Neural progenitor cell (in vitro differentiated cells): Measurements from ENCODE around the gene PDK3. TPM values are rescaled to one million over a fixed set of nuclear protein-coding genes. Genes with fewer than 3 reads are reported as not detected.

Experiments used
- DNase-seq: peaks from one replicate; pipeline ENCODE4 v3.0.0-alpha.2; 2016; ENCODE audit warnings: low spot score
- H2AFZ ChIP-seq: fragments of 200-600 bp; sonication (generic); replicated peaks from 2 replicates; pipeline ENCODE4 v1.6.1; 2016; ENCODE audit warnings: antibody characterized with exemption
- H3F3A ChIP-seq: fragments of 200-600 bp; sonication (generic); 2 replicates; pipeline ENCODE4 v1.6.1; 2016; ENCODE audit warnings: antibody characterized with exemption, low read depth
- H3K27ac ChIP-seq: fragments of 200-600 bp; sonication (generic); 2 replicates; pipeline ENCODE4 v1.5.1; 2016; ENCODE audit warnings: mild to moderate bottlenecking
- H3K27me3 ChIP-seq: fragments of 200-600 bp; sonication (generic); 2 replicates; pipeline ENCODE4 v1.6.1; 2016; ENCODE audit warnings: mild to moderate bottlenecking, moderate library complexity
- H3K36me3 ChIP-seq: fragments of 200-600 bp; sonication (generic); 2 replicates; pipeline ENCODE4 v1.5.1; 2016
- H3K4me1 ChIP-seq: fragments of 200-600 bp; sonication (generic); 2 replicates; pipeline ENCODE4 v1.6.1; 2016; ENCODE audit warnings: mixed run types
- H3K4me2 ChIP-seq: fragments of 200-600 bp; sonication (generic); 2 replicates; pipeline ENCODE4 v1.6.1; 2016
- H3K4me3 ChIP-seq: fragments of 200-600 bp; sonication (generic); 2 replicates; pipeline ENCODE4 v1.5.1; 2016
- H3K79me2 ChIP-seq: fragments of 200-600 bp; sonication (generic); 2 replicates; pipeline ENCODE4 v1.6.1; 2016; ENCODE audit warnings: low read depth
- H3K9ac ChIP-seq: fragments of 200-600 bp; sonication (generic); 2 replicates; pipeline ENCODE4 v1.6.1; 2016
- H3K9me3 ChIP-seq: fragments of 200-600 bp; sonication (generic); 2 replicates; pipeline ENCODE4 v1.5.1; 2016; ENCODE audit warnings: low read depth
- H4K20me1 ChIP-seq: fragments of 200-600 bp; sonication (generic); 2 replicates; pipeline ENCODE4 v1.6.1; 2016; ENCODE audit warnings: low read depth
- H3K27ac Mint-ChIP-seq: 3 replicates; pipeline ENCODE4 v1.8.0; 2021; ENCODE audit warnings: mixed read lengths
- H3K27me3 Mint-ChIP-seq: 2 replicates; pipeline ENCODE4 v1.8.0; 2022; ENCODE audit warnings: low read depth, mild to moderate bottlenecking, inconsistent platforms, moderate library complexity, mixed read lengths; ENCODE audit not compliant: insufficient read depth
- H3K36me3 Mint-ChIP-seq: 3 replicates; pipeline ENCODE4 v1.8.0; 2021; ENCODE audit warnings: mixed read lengths
- H3K4me1 Mint-ChIP-seq: 3 replicates; pipeline ENCODE4 v1.8.0; 2021; ENCODE audit warnings: mixed read lengths
- H3K4me3 Mint-ChIP-seq: 3 replicates; pipeline ENCODE4 v1.8.0; 2021; ENCODE audit warnings: mild to moderate bottlenecking, moderate library complexity, mixed read lengths
- H3K9me3 Mint-ChIP-seq: 3 replicates; pipeline ENCODE4 v1.8.0; 2020; ENCODE audit warnings: mixed read lengths
- EZH2 ChIP-seq: fragments of 200-600 bp; sonication (generic); IDR thresholded peaks from 2 replicates; pipeline ENCODE4 v1.6.1; 2017; ENCODE audit warnings: antibody characterized with exemption, mild to moderate bottlenecking, moderate library complexity
- EZH2phosphoT487 ChIP-seq: fragments of 200-600 bp; sonication (generic); IDR thresholded peaks from 2 replicates; pipeline ENCODE4 v1.6.1; 2017; ENCODE audit warnings: antibody characterized with exemption
- small RNA-seq: library from RNA; depleted of rRNA; stranded (forward); fragments of <200 nt; gene quantifications from one replicate; pipeline ENCODE3, GENCODE V24; 2015
- total RNA-seq: library from RNA; depleted of rRNA; stranded (reverse); fragments of >200 nt; gene quantifications from 2 replicates; pipeline ENCODE4 v1.2.3, GENCODE V29; 2015; ENCODE audit warnings: low replicate concordance
- TF ChIP-seq, protein P1 (sequence below): fragments of 200-600 bp; sonication (generic); IDR thresholded peaks from 2 replicates; pipeline ENCODE4 v1.5.1; 2017; ENCODE audit warnings: antibody characterized with exemption, mild to moderate bottlenecking

The PDK3 gene
- total RNA-seq, 1 donor from 2014 or later: 100 TPM

DNA sequence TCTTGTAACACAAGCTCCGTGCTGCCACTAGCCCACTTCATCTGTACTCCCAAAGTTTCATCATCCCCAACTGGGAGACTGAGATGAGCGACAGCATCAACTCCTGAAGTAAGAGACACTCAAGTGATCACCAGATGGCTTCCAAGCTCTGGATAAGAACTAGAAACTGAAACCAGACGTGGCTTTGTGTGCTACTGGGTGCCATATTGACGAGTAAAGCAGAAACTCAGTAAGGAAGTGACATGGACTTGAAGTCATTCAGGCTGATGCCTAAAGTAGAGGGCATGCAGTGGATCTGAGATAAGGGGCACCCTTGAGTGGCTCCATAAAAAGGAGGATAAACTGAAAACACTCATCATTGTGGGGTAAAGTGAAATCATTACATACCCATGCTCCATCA, 109.7 kb downstream of the PDK3 start:
- Mint-ChIP-seq H3K9me3 (no peaks in the 10 kb centered on the region), H3K27me3 (peaks cover 4% of the 10 kb centered on the region), H3K4me3 (no peak overlapping the region), H3K27ac (no peak overlapping the region), H3K36me3 (peaks cover 1% of the 10 kb centered on the region), H3K4me1 (peaks cover 9% of the 10 kb centered on the region)
- Histone ChIP-seq H2AFZ (no peak overlapping the region), H4K20me1 (no peaks in the 10 kb centered on the region), H3K4me3 (no peak overlapping the region), H3F3A (no peaks in the 10 kb centered on the region), H3K4me2 (no peak overlapping the region), H3K9me3 (no peaks in the 10 kb centered on the region), H3K9ac (no peak overlapping the region), H3K27ac (no peak overlapping the region), H3K27me3 (no peaks in the 10 kb centered on the region), H3K79me2 (no peaks in the 10 kb centered on the region), H3K36me3 (no peaks in the 10 kb centered on the region), H3K4me1 (no peaks in the 10 kb centered on the region)
- no peak for DNase-seq
- no peak for TF ChIP-seq EZH2
- TF ChIP-seq, protein P1, sequence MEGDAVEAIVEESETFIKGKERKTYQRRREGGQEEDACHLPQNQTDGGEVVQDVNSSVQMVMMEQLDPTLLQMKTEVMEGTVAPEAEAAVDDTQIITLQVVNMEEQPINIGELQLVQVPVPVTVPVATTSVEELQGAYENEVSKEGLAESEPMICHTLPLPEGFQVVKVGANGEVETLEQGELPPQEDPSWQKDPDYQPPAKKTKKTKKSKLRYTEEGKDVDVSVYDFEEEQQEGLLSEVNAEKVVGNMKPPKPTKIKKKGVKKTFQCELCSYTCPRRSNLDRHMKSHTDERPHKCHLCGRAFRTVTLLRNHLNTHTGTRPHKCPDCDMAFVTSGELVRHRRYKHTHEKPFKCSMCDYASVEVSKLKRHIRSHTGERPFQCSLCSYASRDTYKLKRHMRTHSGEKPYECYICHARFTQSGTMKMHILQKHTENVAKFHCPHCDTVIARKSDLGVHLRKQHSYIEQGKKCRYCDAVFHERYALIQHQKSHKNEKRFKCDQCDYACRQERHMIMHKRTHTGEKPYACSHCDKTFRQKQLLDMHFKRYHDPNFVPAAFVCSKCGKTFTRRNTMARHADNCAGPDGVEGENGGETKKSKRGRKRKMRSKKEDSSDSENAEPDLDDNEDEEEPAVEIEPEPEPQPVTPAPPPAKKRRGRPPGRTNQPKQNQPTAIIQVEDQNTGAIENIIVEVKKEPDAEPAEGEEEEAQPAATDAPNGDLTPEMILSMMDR: no peak
- TF ChIP-seq EZH2phosphoT487: no peak

DNA sequence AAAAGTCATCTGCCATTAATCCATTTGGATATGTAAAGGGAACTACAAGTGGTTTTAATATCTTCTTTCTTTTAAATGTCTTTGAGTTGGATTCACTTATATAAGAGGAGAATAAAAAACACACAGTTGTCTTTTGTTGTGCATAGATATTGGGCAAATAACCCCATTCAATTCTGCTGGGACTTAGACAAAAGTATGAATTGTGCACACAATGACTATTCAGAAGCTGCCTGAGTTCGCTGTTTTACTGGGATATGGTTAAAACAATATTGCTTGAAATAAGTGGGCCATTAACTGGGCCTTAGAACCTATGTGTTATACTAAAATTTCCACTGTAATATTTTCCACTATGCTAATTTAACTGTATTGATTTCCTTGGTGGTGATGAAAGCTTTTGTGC, 110.4 kb downstream of the PDK3 start:
- H3K36me3 ChIP-seq: no peaks in the 10 kb centered on the region
- Mint-ChIP-seq H3K27ac (no peak overlapping the region), H3K36me3 (peaks cover 1% of the 10 kb centered on the region), H3K9me3 (no peaks in the 10 kb centered on the region), H3K4me3 (no peak overlapping the region), H3K4me1 (peaks cover 9% of the 10 kb centered on the region), H3K27me3 (peaks cover 4% of the 10 kb centered on the region)
- no peaks in the 10 kb centered on the region for H3K4me1 ChIP-seq
- no peaks in the 10 kb centered on the region for H3K27me3 ChIP-seq
- H3K9me3 ChIP-seq: no peaks in the 10 kb centered on the region
- DNase-seq: no peak
- TF ChIP-seq EZH2 (no peak), EZH2phosphoT487 (no peak)
- TF ChIP-seq, protein P1: no peak
- no peak overlapping the region for H3K4me3 ChIP-seq
- no peak overlapping the region for H2AFZ ChIP-seq
- H4K20me1 ChIP-seq: no peaks in the 10 kb centered on the region
- no peak overlapping the region for H3K9ac ChIP-seq
- no peak overlapping the region for H3K4me2 ChIP-seq
- no peak overlapping the region for H3K27ac ChIP-seq
- H3F3A ChIP-seq: no peaks in the 10 kb centered on the region
- H3K79me2 ChIP-seq: no peaks in the 10 kb centered on the region

DNA sequence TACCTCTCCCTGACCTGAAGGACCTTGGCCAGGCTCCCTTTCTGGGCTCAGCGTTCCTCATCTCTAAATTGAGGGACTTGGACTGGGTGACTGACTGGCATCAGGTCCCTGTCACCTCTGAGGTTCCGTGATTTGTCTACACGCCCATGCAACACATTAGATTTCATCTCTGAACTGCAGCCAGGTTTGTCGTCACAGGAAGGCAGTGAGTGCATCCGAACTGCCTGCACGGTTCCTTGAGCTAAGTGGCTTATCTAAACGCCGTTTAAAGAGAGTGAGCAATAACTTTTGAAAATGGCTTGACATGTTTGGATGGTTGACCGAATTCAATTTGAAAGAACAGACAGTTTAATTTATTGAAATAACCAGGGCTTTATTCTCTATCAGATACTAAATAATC, 112.0 kb downstream of the PDK3 start:
- no peaks in the 10 kb centered on the region for H3K36me3 ChIP-seq
- no peaks in the 10 kb centered on the region for H3K27me3 ChIP-seq
- no peak overlapping the region for H3K27ac Mint-ChIP-seq
- no peak overlapping the region for H3K9ac ChIP-seq
- no peak overlapping the region for H3K4me3 ChIP-seq
- no peaks in the 10 kb centered on the region for H3K9me3 Mint-ChIP-seq
- H3F3A ChIP-seq: no peaks in the 10 kb centered on the region
- H3K27ac ChIP-seq: no peak overlapping the region
- no peaks in the 10 kb centered on the region for H3K4me1 ChIP-seq
- H3K79me2 ChIP-seq: no peaks in the 10 kb centered on the region
- TF ChIP-seq EZH2 (no peak), EZH2phosphoT487 (no peak)
- TF ChIP-seq, protein P1: no peak
- H2AFZ ChIP-seq: no peak overlapping the region
- H4K20me1 ChIP-seq: no peaks in the 10 kb centered on the region
- H3K4me2 ChIP-seq: no peak overlapping the region
- peaks cover 4% of the 10 kb centered on the region for H3K27me3 Mint-ChIP-seq
- H3K9me3 ChIP-seq: no peaks in the 10 kb centered on the region
- no peak for DNase-seq
- peaks cover 1% of the 10 kb centered on the region for H3K36me3 Mint-ChIP-seq
- peaks cover 9% of the 10 kb centered on the region for H3K4me1 Mint-ChIP-seq
- H3K4me3 Mint-ChIP-seq: no peak overlapping the region

Small RNA genes lying within 50 kb of the gene (small RNA-seq; reads per million reads assigned to genes)
- gene SNRPEP9: not detected

Other genes with a start within 250 kb of the PDK3 start
- not detected in 2 replicates for gene SUPT20HL2, start 151.2 kb upstream of the PDK3 start, total RNA-seq
- gene SUPT20HL1, start 104.6 kb upstream of the PDK3 start, total RNA-seq: not detected in 2 replicates
- 33.9 and 39.1 TPM in 2 replicates for gene PCYT1B, start 182.1 kb downstream of the PDK3 start, total RNA-seq
- gene POLA1, start 228.6 kb downstream of the PDK3 start, total RNA-seq: 67.7 and 80.4 TPM in 2 replicates